Measurements from ENCODE around the gene NPIPA7.
"Not testable (repeated sequence)": the region's sequence is repeated elsewhere in the genome, so short reads cannot be mapped to it uniquely, and the experiment has no call there.

The NPIPA7 gene

DNA sequence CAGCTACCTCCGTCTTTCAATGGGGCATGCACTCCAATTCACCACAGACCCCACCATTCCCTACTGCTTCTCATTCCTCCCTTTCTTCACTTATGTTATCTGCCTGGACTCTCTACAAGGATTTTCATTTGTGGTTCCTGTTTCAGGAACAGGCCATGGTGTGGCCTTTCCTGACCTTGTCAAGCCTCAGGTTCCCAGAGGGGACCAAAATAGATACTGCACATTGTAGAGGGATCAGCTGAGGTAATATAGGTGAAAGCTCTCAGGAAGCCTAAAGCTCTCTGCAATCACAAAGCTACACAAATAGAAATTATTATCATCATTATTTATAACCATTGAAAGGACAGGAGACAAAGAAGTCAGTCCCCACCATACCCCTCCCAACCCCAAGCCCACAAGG lies 41.6 kb downstream of the NPIPA7 start:
- not testable (repeated sequence) for DNase-seq

DNA sequence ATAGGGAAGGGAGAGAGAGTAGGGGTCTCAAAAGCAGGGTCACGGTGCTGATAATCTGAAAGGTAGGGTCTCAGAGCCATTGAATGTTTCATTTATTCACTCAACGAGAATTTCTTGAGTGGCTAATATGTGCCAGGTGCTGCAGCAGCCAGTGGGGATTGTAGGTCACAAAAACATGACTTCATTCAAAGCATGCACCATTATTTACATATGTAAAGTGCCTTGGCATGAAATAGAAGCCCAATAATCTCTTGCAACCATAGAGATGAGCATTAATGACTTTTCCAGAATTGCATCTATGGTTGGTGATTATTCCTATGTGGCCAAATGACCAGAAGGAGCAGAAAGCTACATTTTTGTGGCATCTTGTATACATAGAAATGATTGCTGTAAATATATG lies 46.2 kb downstream of the NPIPA7 start:
- not testable (repeated sequence) for DNase-seq

GRCh38 chr16:16431135-16431534 lies 52.2 kb downstream of the NPIPA7 start:
- not testable (repeated sequence) for DNase-seq

DNA sequence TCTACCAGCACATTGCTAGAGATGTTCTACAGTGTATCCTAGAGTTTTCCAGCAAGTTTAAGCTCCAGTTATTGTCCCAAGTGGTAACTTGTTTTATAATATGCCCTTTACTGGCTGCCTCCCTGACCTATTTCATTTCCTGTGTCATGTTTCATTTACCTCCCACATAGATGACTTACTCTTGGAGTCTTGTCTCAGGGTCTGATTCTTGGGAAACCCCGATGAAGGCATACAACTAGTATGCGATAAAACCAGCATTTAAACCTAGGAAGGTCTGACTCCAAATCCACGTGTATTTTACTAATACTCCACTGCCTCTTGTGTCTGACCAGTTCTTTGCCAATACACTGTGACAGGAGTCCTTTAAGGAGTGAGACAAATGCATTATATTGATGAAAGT lies 55.8 kb downstream of the NPIPA7 start:
- not testable (repeated sequence) for DNase-seq

- DNase-seq, result not testable (repeated sequence)
These were observed 62.5 kb downstream of the NPIPA7 start for GRCh38 chr16:16441401-16441800.

Data from activated CD4-positive, alpha-beta T cell treated with anti-CD3 and anti-CD28 coated beads, Interleukin-2, amount 50 U/mL, for 1 hour (primary cell).